MM.1S (cell line): ENCODE results near the gene TREM1.

Experiments
- DNase-seq: peaks from one replicate; pipeline ENCODE4 v3.0.0-alpha.2; 2015
- H2AFZ ChIP-seq: fragments of 300-600 bp; sonication (generic); 2 replicates; pipeline ENCODE4 v1.6.0; 2016; ENCODE audit warnings: antibody characterized with exemption, low read length
- H3F3A ChIP-seq: fragments of 300-600 bp; sonication (generic); 2 replicates; pipeline ENCODE4 v1.6.1; 2016; ENCODE audit warnings: mild to moderate bottlenecking, antibody characterized with exemption, low read length, moderate library complexity, mixed read lengths; ENCODE audit not compliant: insufficient read depth
- H3K27ac ChIP-seq: fragments of 300-600 bp; sonication (generic); 2 replicates; pipeline ENCODE4 v1.5.1; 2016; ENCODE audit warnings: mild to moderate bottlenecking, low read length
- H3K27me3 ChIP-seq: fragments of 300-600 bp; sonication (generic); replicated peaks from 2 replicates; pipeline ENCODE4 v1.6.0; 2016; ENCODE audit warnings: low read length; ENCODE audit not compliant: insufficient read depth
- H3K36me3 ChIP-seq: fragments of 300-600 bp; sonication (generic); replicated peaks from 2 replicates; pipeline ENCODE4 v1.6.1; 2016; ENCODE audit warnings: mild to moderate bottlenecking, low read length, mixed read lengths; ENCODE audit not compliant: insufficient read depth
- H3K4me1 ChIP-seq: fragments of 300-600 bp; sonication (generic); 2 replicates; pipeline ENCODE4 v1.6.1; 2016; ENCODE audit warnings: low read length, mixed read lengths
- H3K4me2 ChIP-seq: fragments of 300-600 bp; sonication (generic); 2 replicates; pipeline ENCODE4 v1.6.0; 2016; ENCODE audit warnings: low read depth, low read length
- H3K4me3 ChIP-seq: fragments of 300-600 bp; sonication (generic); 2 replicates; pipeline ENCODE4 v1.5.1; 2016; ENCODE audit warnings: low read length, mixed read lengths
- H3K79me2 ChIP-seq: fragments of 300-600 bp; sonication (generic); 2 replicates; pipeline ENCODE4 v1.6.1; 2016; ENCODE audit warnings: mixed run types, low read length, mixed read lengths
- H3K9ac ChIP-seq: fragments of 300-600 bp; sonication (generic); 2 replicates; pipeline ENCODE4 v1.6.1; 2016; ENCODE audit warnings: low read length, mixed read lengths
- H3K9me2 ChIP-seq: fragments of 300-600 bp; sonication (generic); replicated peaks from 2 replicates; pipeline ENCODE4 v1.6.1; 2016; ENCODE audit warnings: mild to moderate bottlenecking, low read length, mixed read lengths; ENCODE audit not compliant: insufficient read depth
- H3K9me3 ChIP-seq: fragments of 300-600 bp; sonication (generic); replicated peaks from 2 replicates; pipeline ENCODE4 v1.6.1; 2016; ENCODE audit warnings: mild to moderate bottlenecking, low read length, mixed read lengths; ENCODE audit not compliant: insufficient read depth
- H4K20me1 ChIP-seq: fragments of 300-600 bp; sonication (generic); 2 replicates; pipeline ENCODE4 v1.6.1; 2016; ENCODE audit warnings: mild to moderate bottlenecking, low read length, moderate library complexity, mixed read lengths; ENCODE audit not compliant: insufficient read depth
- CTCF ChIP-seq: fragments of 300-600 bp; sonication (generic); IDR thresholded peaks from 2 replicates; pipeline ENCODE4 v1.5.1; 2016; ENCODE audit warnings: antibody characterized with exemption, low read length, mixed read lengths
- EZH2 ChIP-seq: fragments of 300-600 bp; sonication (generic); optimal IDR thresholded peaks from 2 replicates; pipeline ENCODE3; 2017; ENCODE audit warnings: low read depth, mild to moderate bottlenecking, antibody characterized with exemption, low read length, mixed read lengths
- EZH2phosphoT487 ChIP-seq: fragments of 300-600 bp; sonication (generic); IDR thresholded peaks from 2 replicates; pipeline ENCODE4 v1.6.1; 2018; ENCODE audit warnings: antibody characterized with exemption, low read length

Gene TREM1

GRCh38 chr6:41277605-41278004 is 8.9 kb downstream of the TREM1 start:
- Histone ChIP-seq H3F3A (no peaks in the 10 kb centered on the region), H2AFZ (no peak overlapping the region), H3K27me3 (no peaks in the 10 kb centered on the region), H3K9me2 (no peaks in the 10 kb centered on the region), H3K79me2 (no peaks in the 10 kb centered on the region), H3K4me2 (no peak overlapping the region), H3K4me3 (no peak overlapping the region), H3K9me3 (no peaks in the 10 kb centered on the region), H3K4me1 (peaks cover 2% of the 10 kb centered on the region), H3K9ac (no peak overlapping the region), H4K20me1 (no peaks in the 10 kb centered on the region), H3K27ac (no peak overlapping the region), H3K36me3 (no peaks in the 10 kb centered on the region)
- no peak for TF ChIP-seq EZH2
- TF ChIP-seq EZH2phosphoT487 = no peak
- no peak for TF ChIP-seq CTCF
- DNase-seq = no peak

GRCh38 chr6:41275489-41275888 is 11.0 kb downstream of the TREM1 start:
- Histone ChIP-seq H3K4me2 (no peak overlapping the region), H3K9me3 (no peaks in the 10 kb centered on the region), H4K20me1 (no peaks in the 10 kb centered on the region), H3K27me3 (no peaks in the 10 kb centered on the region), H3K9me2 (no peaks in the 10 kb centered on the region), H3K79me2 (no peaks in the 10 kb centered on the region), H2AFZ (no peak overlapping the region), H3K36me3 (no peaks in the 10 kb centered on the region), H3K4me3 (no peak overlapping the region), H3K4me1 (peaks cover 2% of the 10 kb centered on the region), H3K9ac (no peak overlapping the region), H3F3A (no peaks in the 10 kb centered on the region), H3K27ac (no peak overlapping the region)
- no peak for DNase-seq
- no peak for TF ChIP-seq EZH2phosphoT487
- TF ChIP-seq CTCF = no peak
- no peak for TF ChIP-seq EZH2

GRCh38 chr6:41274256-41274655 is 12.2 kb downstream of the TREM1 start:
- Histone ChIP-seq H3K36me3 (no peaks in the 10 kb centered on the region), H3K4me3 (no peak overlapping the region), H3K9me3 (no peaks in the 10 kb centered on the region), H4K20me1 (no peaks in the 10 kb centered on the region), H2AFZ (no peak overlapping the region), H3F3A (no peaks in the 10 kb centered on the region), H3K9me2 (no peaks in the 10 kb centered on the region), H3K4me1 (peaks cover 2% of the 10 kb centered on the region), H3K9ac (no peak overlapping the region), H3K27me3 (no peaks in the 10 kb centered on the region), H3K27ac (no peak overlapping the region), H3K4me2 (no peak overlapping the region), H3K79me2 (no peaks in the 10 kb centered on the region)
- TF ChIP-seq CTCF = no peak
- TF ChIP-seq EZH2 = no peak
- TF ChIP-seq EZH2phosphoT487 = no peak
- no peak for DNase-seq
